ENCODE data around the gene AVPR2.

DNA sequence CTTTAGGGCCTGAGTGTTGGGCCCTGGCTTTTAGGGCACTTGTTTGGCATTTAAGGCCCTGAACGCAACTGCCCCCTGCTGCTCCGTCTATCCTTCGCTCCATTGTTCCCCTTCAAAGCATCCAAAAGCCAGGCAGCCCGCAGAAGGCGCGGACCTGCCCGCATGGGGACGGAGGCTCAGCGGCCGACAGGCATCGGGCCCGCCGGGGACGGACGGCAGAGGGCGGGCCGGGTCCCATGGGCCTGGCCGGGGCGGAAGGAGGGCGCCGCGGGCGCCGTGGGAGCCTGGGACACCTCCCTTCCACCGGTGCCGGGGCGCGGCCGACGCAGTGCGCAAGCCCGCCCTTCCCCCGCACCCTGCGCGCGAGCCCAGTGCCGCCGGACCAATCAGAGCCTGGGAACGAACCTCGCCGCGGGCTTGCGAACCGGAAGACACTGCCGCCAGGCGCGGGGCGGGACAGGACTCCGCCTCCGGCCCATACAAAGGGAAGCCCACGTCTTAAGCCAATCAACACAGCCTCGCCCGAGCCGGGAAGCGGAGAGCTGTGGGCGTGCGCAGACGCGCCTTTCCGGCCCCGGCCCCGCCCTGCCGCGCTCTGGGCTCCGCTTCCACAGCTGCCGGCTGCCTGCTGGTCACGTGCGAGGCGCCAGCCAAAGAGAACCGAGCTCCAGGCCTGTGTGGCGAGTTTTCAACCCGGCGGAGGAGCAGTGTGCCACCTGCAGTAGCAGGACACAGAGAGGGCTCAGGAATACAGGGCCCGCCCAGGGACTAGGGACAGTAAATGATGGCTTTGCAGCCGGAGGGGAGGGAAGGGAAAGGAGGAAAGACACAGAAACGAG lies 23.7 kb downstream of the AVPR2 start:
- TF ChIP-seq POLR2AphosphoS5 (IDR thresholded peaks at IDR 0.05; ENCODE audit: low read depth, low read length): peak; percentile 93
- no peak for TF ChIP-seq CTCF (IDR thresholded peaks at IDR 0.05)
- TF ChIP-seq, protein P1, sequence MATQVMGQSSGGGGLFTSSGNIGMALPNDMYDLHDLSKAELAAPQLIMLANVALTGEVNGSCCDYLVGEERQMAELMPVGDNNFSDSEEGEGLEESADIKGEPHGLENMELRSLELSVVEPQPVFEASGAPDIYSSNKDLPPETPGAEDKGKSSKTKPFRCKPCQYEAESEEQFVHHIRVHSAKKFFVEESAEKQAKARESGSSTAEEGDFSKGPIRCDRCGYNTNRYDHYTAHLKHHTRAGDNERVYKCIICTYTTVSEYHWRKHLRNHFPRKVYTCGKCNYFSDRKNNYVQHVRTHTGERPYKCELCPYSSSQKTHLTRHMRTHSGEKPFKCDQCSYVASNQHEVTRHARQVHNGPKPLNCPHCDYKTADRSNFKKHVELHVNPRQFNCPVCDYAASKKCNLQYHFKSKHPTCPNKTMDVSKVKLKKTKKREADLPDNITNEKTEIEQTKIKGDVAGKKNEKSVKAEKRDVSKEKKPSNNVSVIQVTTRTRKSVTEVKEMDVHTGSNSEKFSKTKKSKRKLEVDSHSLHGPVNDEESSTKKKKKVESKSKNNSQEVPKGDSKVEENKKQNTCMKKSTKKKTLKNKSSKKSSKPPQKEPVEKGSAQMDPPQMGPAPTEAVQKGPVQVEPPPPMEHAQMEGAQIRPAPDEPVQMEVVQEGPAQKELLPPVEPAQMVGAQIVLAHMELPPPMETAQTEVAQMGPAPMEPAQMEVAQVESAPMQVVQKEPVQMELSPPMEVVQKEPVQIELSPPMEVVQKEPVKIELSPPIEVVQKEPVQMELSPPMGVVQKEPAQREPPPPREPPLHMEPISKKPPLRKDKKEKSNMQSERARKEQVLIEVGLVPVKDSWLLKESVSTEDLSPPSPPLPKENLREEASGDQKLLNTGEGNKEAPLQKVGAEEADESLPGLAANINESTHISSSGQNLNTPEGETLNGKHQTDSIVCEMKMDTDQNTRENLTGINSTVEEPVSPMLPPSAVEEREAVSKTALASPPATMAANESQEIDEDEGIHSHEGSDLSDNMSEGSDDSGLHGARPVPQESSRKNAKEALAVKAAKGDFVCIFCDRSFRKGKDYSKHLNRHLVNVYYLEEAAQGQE (IDR thresholded peaks at IDR 0.05; ENCODE audit: insufficient read depth in 1 of 2, low read depth in 2 of 2, low read length in 1 of 2): no peak
